GM13976 (cell line): ENCODE measurements around the gene ARID4B.

Experiments
- DNase-seq: peaks from one replicate; pipeline ENCODE4 v3.0.0; 2012; ENCODE audit warnings: low spot score
- CTCF ChIP-seq: IDR thresholded peaks from 2 replicates; pipeline ENCODE4 v1.5.1; 2012; ENCODE audit warnings: borderline replicate concordance, mild to moderate bottlenecking; ENCODE audit not compliant: insufficient read depth; ENCODE audit errors: extremely low read depth, missing control alignments, control extremely low read depth
- in situ Hi-C: fragments of 300-500 bp; cut with MboI; formaldehyde crosslinking; loops from one replicate; pipeline ENCODE4 v1.12.0; 2022; ENCODE audit warnings: low sequenced_read_pairs, mixed read lengths, inconsistent platforms; ENCODE audit not compliant: unreplicated experiment

The ARID4B gene

DNA sequence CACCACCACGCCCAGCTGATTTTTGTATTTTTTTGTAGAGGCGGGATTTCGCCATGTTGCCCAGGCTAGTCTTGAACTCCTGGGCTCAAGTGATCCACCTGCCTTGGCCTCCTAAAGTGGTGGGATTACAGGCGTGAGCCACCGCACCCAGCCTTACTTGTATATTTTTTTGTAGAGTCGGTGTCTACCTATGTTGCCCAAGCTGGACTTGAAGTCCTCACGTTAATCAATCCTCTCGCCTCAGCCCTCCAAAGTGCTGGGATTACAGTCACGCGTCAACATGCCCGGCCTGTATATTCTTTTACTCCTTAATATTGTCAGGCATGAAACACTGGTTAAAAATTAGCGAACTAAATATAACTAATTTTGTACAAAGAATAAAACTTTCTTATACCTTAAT lies 193.8 kb downstream of the ARID4B start:
- in situ Hi-C loops: no loop called here
- DNase-seq: no peak
- no peak for TF ChIP-seq CTCF

DNA sequence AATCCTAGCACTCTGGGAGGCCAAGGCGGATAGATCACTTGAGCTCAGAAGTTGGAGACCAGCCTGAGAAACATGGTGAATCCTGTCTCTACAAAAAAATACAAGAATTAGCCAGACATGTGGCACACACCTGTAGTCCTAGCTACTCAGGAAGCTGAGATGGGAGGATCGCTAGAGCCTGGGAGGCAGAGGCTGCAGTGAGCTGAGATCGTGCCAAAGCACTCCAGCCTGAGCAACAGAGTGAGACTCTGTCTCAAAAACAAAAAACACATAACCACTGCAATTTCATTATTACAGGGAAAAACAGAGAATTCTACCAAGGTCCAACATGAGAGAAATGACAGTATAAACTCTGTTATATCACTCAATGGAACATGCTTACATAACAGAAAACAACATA lies 194.9 kb downstream of the ARID4B start:
- no peak for TF ChIP-seq CTCF
- in situ Hi-C loops: no loop called here
- no peak for DNase-seq

- no peak for TF ChIP-seq CTCF
- DNase-seq: no peak
- in situ Hi-C loops: no loop called here
Measured at GRCh38 chr1:235131961-235132360, 196.0 kb downstream of the ARID4B start.

- DNase-seq: no peak
- no peak for TF ChIP-seq CTCF
- in situ Hi-C loops: no loop called here
Measured at GRCh38 chr1:235130766-235131270, 197.2 kb downstream of the ARID4B start.

- no peak for TF ChIP-seq CTCF
- in situ Hi-C loops: no loop called here
- no peak for DNase-seq
Measured at GRCh38 chr1:235129774-235130570, 198.0 kb downstream of the ARID4B start.

GRCh38 chr1:235128456-235129328 lies 199.3 kb downstream of the ARID4B start, which contains the start of gene TOMM20:
Gene TOMM20, minus strand, starts transcription at chr1:235128837. Its CDS starts 122 bp downstream, at chr1:235128715.
- in situ Hi-C loops: no loop called here
- DNase-seq: peak; percentile 98
- TF ChIP-seq CTCF: no peak
